ENCODE data around the gene INHA. TPM values are rescaled to one million over a fixed set of nuclear protein-coding genes. Genes with fewer than 3 reads are reported as not detected.

The INHA gene
- total RNA-seq, 1 experiment from 2014 or later: not detected

- no peaks in the 10 kb centered on the region for H3K27me3 ChIP-seq (ENCODE audit: insufficient read depth, low read length)
- H3K4me1 ChIP-seq (ENCODE audit: control insufficient read depth in 1 of 2, insufficient read depth in 2 of 2, low read length in 2 of 2): peaks cover 24 to 77% of the 10 kb centered on the region in 2 experiments
- no peak overlapping the region for H3K4me3 ChIP-seq (replicated peaks in 1 of 2; ENCODE audit: low read depth in 1 of 2, low read length in 2 of 2)
- ChIA-PET RAD21 (ENCODE audit: low non-redundant PET in 1 of 2, low total read pairs in 2 of 2, uncharacterized antibody in 2 of 2, unreplicated experiment in 2 of 2) (no interaction called here), POLR2A (no interaction called here), CTCF (interaction anchor here (1.4 kb wide), 1 partner anchor 9 kb away, joined by 3 read pairs; no protein-coding TSS in a partner anchor)
- no TSS peak for BruUV-seq (replicated peaks)
- peak overlapping the region; percentile 57 for H3K4me2 ChIP-seq (ENCODE audit: low read length)
- H2AFZ ChIP-seq (ENCODE audit: low read depth, low read length, poor library complexity, severe bottlenecking): no peak overlapping the region
- intact Hi-C loops (cut with micrococcal nuclease): loop anchor here (10.0 kb wide), 1 partner anchor 364 kb away; the partner anchor contains the start of genes CNPPD1, RETREG2 and SLC23A3
- DNase-seq (ENCODE audit: low read depth, low spot score) (no peak), ATAC-seq (no peak)
- H3K79me2 ChIP-seq (ENCODE audit: insufficient read depth, low read length): peaks cover 49% of the 10 kb centered on the region
- H3K9me3 ChIP-seq (ENCODE audit: control insufficient read depth in 1 of 2, insufficient read depth in 1 of 2, low read depth in 1 of 2, low read length in 2 of 2): no peaks in the 10 kb centered on the region
- peaks cover 6% of the 10 kb centered on the region; the same call in 1 of the 2 replicates for H4K20me1 ChIP-seq (ENCODE audit: insufficient read depth)
- H3K27ac ChIP-seq (ENCODE audit: low read depth, low read length): peak overlapping the region; percentile 49; the same call in 1 of the 2 replicates
- peaks cover 0 to 28% of the 10 kb centered on the region in 2 experiments; a peak in 2 of 4 replicates for H3K36me3 ChIP-seq (ENCODE audit: control insufficient read depth in 1 of 2, insufficient read depth in 2 of 2, low read length in 2 of 2)
- peak overlapping the region; percentile 24 for H3K9ac ChIP-seq (ENCODE audit: low read length)
- no peak for TF ChIP-seq CBX3 (IDR thresholded peaks at IDR 0.05; ENCODE audit: low read depth)
- no peaks in the 10 kb centered on the region for H3K9me2 ChIP-seq (ENCODE audit: insufficient read depth)
Measured at GRCh38 chr2:219538504-219538951, 33.6 kb upstream of the INHA start.

- Histone ChIP-seq H3K4me2 (ENCODE audit: low read length) (peak overlapping the region; percentile 57), H3K79me2 (ENCODE audit: insufficient read depth, low read length) (peaks cover 49% of the 10 kb centered on the region), H3K4me1 (ENCODE audit: control insufficient read depth in 1 of 2, insufficient read depth in 2 of 2, low read length in 2 of 2) (peaks cover 22 to 76% of the 10 kb centered on the region in 2 experiments), H3K36me3 (ENCODE audit: control insufficient read depth in 1 of 2, insufficient read depth in 2 of 2, low read length in 2 of 2) (peaks cover 0 to 28% of the 10 kb centered on the region in 2 experiments; a peak in 2 of 4 replicates), H3K9me3 (ENCODE audit: control insufficient read depth in 1 of 2, insufficient read depth in 1 of 2, low read depth in 1 of 2, low read length in 2 of 2) (no peaks in the 10 kb centered on the region), H3K27me3 (ENCODE audit: insufficient read depth, low read length) (no peaks in the 10 kb centered on the region), H2AFZ (ENCODE audit: low read depth, low read length, poor library complexity, severe bottlenecking) (no peak overlapping the region), H3K4me3 (replicated peaks in 1 of 2; ENCODE audit: low read depth in 1 of 2, low read length in 2 of 2) (no peak overlapping the region), H3K9ac (ENCODE audit: low read length) (peak overlapping the region; percentile 24; the same call in 1 of the 2 replicates), H3K27ac (ENCODE audit: low read depth, low read length) (peak overlapping the region; percentile 49; the same call in 1 of the 2 replicates), H4K20me1 (ENCODE audit: insufficient read depth) (peaks cover 6% of the 10 kb centered on the region; the same call in 1 of the 2 replicates), H3K9me2 (ENCODE audit: insufficient read depth) (no peaks in the 10 kb centered on the region)
- ChIA-PET CTCF (interaction anchor here (1.4 to 3.0 kb wide), 3 partner anchors 8 to 150 kb away, joined by 3 to 15 read pairs (median 5); no protein-coding TSS in a partner anchor), RAD21 (ENCODE audit: low non-redundant PET in 1 of 2, low total read pairs in 2 of 2, uncharacterized antibody in 2 of 2, unreplicated experiment in 2 of 2) (no interaction called here), POLR2A (interaction anchor here (1.2 to 1.3 kb wide), 2 partner anchors 41 to 150 kb away, joined by 3 to 4 read pairs; no protein-coding TSS in a partner anchor)
- ATAC-seq: no peak
- DNase-seq (ENCODE audit: low read depth, low spot score): no peak
- BruUV-seq (replicated peaks): no TSS peak
- intact Hi-C loops (cut with micrococcal nuclease): loop anchor here (10.0 kb wide), 1 partner anchor 364 kb away; the partner anchor contains the start of genes CNPPD1, RETREG2 and SLC23A3
- TF ChIP-seq FOSL1 (IDR thresholded peaks at IDR 0.05; ENCODE audit: low read depth): no peak
- TF ChIP-seq POLR2A (IDR thresholded peaks at IDR 0.05; ENCODE audit: borderline replicate concordance, extremely low read depth, insufficient read depth, insufficient read length): no peak
- TF ChIP-seq, protein P1, sequence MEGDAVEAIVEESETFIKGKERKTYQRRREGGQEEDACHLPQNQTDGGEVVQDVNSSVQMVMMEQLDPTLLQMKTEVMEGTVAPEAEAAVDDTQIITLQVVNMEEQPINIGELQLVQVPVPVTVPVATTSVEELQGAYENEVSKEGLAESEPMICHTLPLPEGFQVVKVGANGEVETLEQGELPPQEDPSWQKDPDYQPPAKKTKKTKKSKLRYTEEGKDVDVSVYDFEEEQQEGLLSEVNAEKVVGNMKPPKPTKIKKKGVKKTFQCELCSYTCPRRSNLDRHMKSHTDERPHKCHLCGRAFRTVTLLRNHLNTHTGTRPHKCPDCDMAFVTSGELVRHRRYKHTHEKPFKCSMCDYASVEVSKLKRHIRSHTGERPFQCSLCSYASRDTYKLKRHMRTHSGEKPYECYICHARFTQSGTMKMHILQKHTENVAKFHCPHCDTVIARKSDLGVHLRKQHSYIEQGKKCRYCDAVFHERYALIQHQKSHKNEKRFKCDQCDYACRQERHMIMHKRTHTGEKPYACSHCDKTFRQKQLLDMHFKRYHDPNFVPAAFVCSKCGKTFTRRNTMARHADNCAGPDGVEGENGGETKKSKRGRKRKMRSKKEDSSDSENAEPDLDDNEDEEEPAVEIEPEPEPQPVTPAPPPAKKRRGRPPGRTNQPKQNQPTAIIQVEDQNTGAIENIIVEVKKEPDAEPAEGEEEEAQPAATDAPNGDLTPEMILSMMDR (IDR thresholded peaks at IDR 0.05 in 2 of 3, conservative IDR thresholded peaks at IDR 0.05 in 1 of 3; ENCODE audit: borderline replicate concordance in 1 of 3, insufficient read depth in 1 of 3, low read depth in 2 of 3, low read length in 2 of 3): no peak
- no peak for TF ChIP-seq JUND (IDR thresholded peaks at IDR 0.05)
- TF ChIP-seq EZH2 (IDR thresholded peaks at IDR 0.05): no peak
- no peak for TF ChIP-seq EZH2phosphoT487 (IDR thresholded peaks at IDR 0.05; ENCODE audit: borderline replicate concordance)
- no peak for TF ChIP-seq ZNF274 (IDR thresholded peaks at IDR 0.05; ENCODE audit: low read depth, low read length)
- no peak for TF ChIP-seq SIN3A (IDR thresholded peaks at IDR 0.05; ENCODE audit: low read depth)
- TF ChIP-seq RAD21 (IDR thresholded peaks at IDR 0.05; ENCODE audit: low read depth): no peak
- no peak for TF ChIP-seq ZFX (IDR thresholded peaks at IDR 0.05)
- TF ChIP-seq ATF3 (IDR thresholded peaks at IDR 0.05): no peak
Measured at GRCh38 chr2:219538956-219539788, 32.9 kb upstream of the INHA start.

Measured in HCT116 (cell line).